ENCODE results near the gene FBXW8. TPM values are rescaled to one million over a fixed set of nuclear protein-coding genes. Genes with fewer than 3 reads are reported as not detected.

Gene FBXW8
- total RNA-seq, 1 donor from 2014 or later = 14.4 TPM

GRCh38 chr12:116887244-116887643, 23.5 kb upstream of the FBXW8 start:
- no peak for DNase-seq (ENCODE audit: low read depth)
- H3K4me3 ChIP-seq (ENCODE audit: low read depth, low read length) = no peak overlapping the region
- TF ChIP-seq CTCF (conservative IDR thresholded peaks at IDR 0.05; ENCODE audit: low read depth, low read length) = no peak

- H3K4me3 ChIP-seq (ENCODE audit: low read depth, low read length) = no peak overlapping the region
- TF ChIP-seq CTCF (conservative IDR thresholded peaks at IDR 0.05; ENCODE audit: low read depth, low read length) = no peak
- DNase-seq (ENCODE audit: low read depth) = no peak
Measured at GRCh38 chr12:116887897-116888296, 22.9 kb upstream of the FBXW8 start.

DNA sequence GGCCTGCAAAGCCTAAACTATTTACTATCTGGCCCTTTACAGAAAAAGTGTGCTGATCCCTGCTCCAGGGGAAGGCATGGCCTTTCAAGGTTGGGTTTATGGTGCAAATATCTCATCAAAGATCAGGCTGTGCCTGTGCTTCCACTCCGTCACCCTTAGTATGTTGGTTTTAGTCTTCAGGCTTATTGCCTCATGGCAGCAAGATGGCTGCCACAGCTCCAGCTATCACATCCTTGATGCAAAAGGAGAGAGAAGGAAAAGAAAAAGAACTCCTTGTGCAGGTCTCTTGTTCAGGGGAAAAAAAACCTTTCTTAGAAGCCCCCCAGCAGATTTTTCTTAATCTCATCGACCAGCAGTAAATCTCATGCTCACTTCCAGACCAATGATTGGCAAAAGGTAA, 20.4 kb upstream of the FBXW8 start:
- no peak for DNase-seq (ENCODE audit: low read depth)
- no peak overlapping the region for H3K4me3 ChIP-seq (ENCODE audit: low read depth, low read length)
- no peak for TF ChIP-seq CTCF (conservative IDR thresholded peaks at IDR 0.05; ENCODE audit: low read depth, low read length)

GRCh38 chr12:116891019-116891418, 19.7 kb upstream of the FBXW8 start:
- no peak for TF ChIP-seq CTCF (conservative IDR thresholded peaks at IDR 0.05; ENCODE audit: low read depth, low read length)
- no peak overlapping the region for H3K4me3 ChIP-seq (ENCODE audit: low read depth, low read length)
- no peak for DNase-seq (ENCODE audit: low read depth)

GRCh38 chr12:116892349-116893140, 18.2 kb upstream of the FBXW8 start:
- DNase-seq (ENCODE audit: low read depth) = no peak
- TF ChIP-seq CTCF (conservative IDR thresholded peaks at IDR 0.05; ENCODE audit: low read depth, low read length) = no peak
- H3K4me3 ChIP-seq (ENCODE audit: low read depth, low read length) = no peak overlapping the region

DNA sequence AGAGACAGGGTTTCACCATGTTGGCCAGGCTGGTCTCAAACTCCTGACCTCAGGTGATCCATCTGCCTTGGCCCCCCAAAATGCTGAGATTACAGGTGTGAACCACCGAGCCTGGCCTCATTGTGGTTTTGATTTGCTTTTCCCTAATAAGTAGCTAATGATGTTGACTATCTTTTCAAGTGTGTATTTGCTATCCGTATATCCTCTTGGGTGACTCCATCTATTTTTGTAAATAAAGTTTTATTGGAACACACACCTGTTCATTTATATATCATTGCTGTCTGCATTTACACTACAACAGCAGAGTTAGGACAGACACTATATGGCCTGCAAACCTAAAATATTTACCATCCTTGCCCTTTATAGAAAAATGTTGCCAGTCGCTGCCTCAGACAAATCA, 15.8 kb upstream of the FBXW8 start:
- no peak for TF ChIP-seq CTCF (conservative IDR thresholded peaks at IDR 0.05; ENCODE audit: low read depth, low read length)
- H3K4me3 ChIP-seq (ENCODE audit: low read depth, low read length) = no peak overlapping the region
- DNase-seq (ENCODE audit: low read depth) = no peak

DNA sequence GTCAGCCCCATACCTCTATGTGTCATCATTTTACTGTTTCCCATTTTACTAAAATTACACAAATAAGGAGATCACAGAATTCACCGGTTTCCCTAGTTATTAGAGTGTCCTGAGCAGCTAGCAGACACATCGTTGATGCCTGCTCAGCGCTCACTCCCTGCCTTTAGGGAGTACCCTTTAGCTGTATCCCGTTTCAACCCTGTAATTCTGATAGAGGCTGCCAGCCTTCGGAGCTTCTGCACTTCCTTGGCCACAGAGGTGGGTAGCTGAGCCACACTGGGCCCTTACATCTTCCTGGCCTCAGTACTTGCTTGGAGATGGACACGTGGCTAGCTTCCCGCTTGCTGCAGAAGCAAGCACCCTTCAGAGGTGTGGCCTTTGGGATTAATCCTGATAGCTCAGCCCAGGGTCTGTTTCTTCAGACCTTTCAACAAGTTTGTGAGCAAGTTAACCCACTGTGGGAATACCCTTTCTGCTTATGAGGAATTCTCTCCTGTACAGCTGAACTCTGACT, 14.3 kb upstream of the FBXW8 start:
- TF ChIP-seq CTCF (conservative IDR thresholded peaks at IDR 0.05; ENCODE audit: low read depth, low read length) = no peak
- no peak overlapping the region for H3K4me3 ChIP-seq (ENCODE audit: low read depth, low read length)
- DNase-seq (ENCODE audit: low read depth) = no peak
